ENCODE results near the gene TNNT2. TPM values are rescaled to one million over a fixed set of nuclear protein-coding genes. Genes with fewer than 3 reads are reported as not detected.

The TNNT2 gene
- total and polyA plus RNA-seq, 2 of the 4 experiments (the other 2 are of a cell fraction), result 0.18 to 1.2 TPM

GRCh38 chr1:201326710-201327109, 50.8 kb downstream of the TNNT2 start:
- H3K27me3 ChIP-seq (ENCODE audit: control insufficient read depth, insufficient read depth, low read length), result peaks cover 65% of the 10 kb centered on the region
- no peak overlapping the region for H3K18ac ChIP-seq (ENCODE audit: low read depth, low read length)
- DNase-seq (no peak), ATAC-seq (ENCODE audit: low read depth) (no peak)
- H2AFZ ChIP-seq (replicated peaks; ENCODE audit: low read length, poor library complexity), result no peak overlapping the region
- no peaks in the 10 kb centered on the region for H3K36me3 ChIP-seq (ENCODE audit: control insufficient read depth, insufficient read depth, low read length)
- no peak overlapping the region for H4K5ac ChIP-seq (ENCODE audit: low read depth, low read length)
- H3K9me3 ChIP-seq (ENCODE audit: control insufficient read depth, insufficient read depth, low read length), result peaks cover 2% of the 10 kb centered on the region; the same call in 1 of the 2 replicates
- H3K79me1 ChIP-seq (ENCODE audit: low read depth in 1 of 2, low read length in 2 of 2), result no peaks in the 10 kb centered on the region
- no peak overlapping the region for H3K56ac ChIP-seq (ENCODE audit: extremely low read depth, insufficient read depth, low read length)
- H3K23ac ChIP-seq (ENCODE audit: low read depth, low read length), result no peak overlapping the region
- 58% methylated on average over 4 of the region's 4 CpGs; no CpG with 5 or more reads in 1 of the 2 experiments for WGBS, 2 experiments (ENCODE audit: extremely low coverage in 2 of 2, insufficient read length in 1 of 2)
- H2BK5ac ChIP-seq (ENCODE audit: low read depth, low read length, poor library complexity, severe bottlenecking), result no peak overlapping the region
- H2BK120ac ChIP-seq (ENCODE audit: low read depth, low read length), result no peak overlapping the region
- H2BK20ac ChIP-seq (ENCODE audit: low read depth, low read length), result no peak overlapping the region
- H4K20me1 ChIP-seq (ENCODE audit: insufficient read depth, low read length), result no peaks in the 10 kb centered on the region
- no peak overlapping the region for H4K91ac ChIP-seq (ENCODE audit: insufficient read depth, low read depth, low read length)
- no peak overlapping the region for H2BK15ac ChIP-seq (ENCODE audit: low read depth, low read length)
- H3K4me2 ChIP-seq (ENCODE audit: low read depth, low read length), result no peak overlapping the region
- peaks cover 4% of the 10 kb centered on the region for H3K4me1 ChIP-seq (ENCODE audit: control insufficient read depth, insufficient read depth, low read length)
- H3K9ac ChIP-seq (ENCODE audit: low read depth, low read length), result no peak overlapping the region
- H3K4ac ChIP-seq (ENCODE audit: low read depth, low read length), result no peak overlapping the region
- no peak for TF ChIP-seq ELK1 (IDR thresholded peaks at IDR 0.05; ENCODE audit: borderline replicate concordance, low read depth, low read length)
- TF ChIP-seq RFX5 (IDR thresholded peaks at IDR 0.05; ENCODE audit: low read depth, low read length), result no peak
- no peak for TF ChIP-seq BHLHE40 (IDR thresholded peaks at IDR 0.05; ENCODE audit: low read depth, low read length)
- TF ChIP-seq MAZ (IDR thresholded peaks at IDR 0.05; ENCODE audit: borderline replicate concordance, low read depth, low read length), result no peak
- TF ChIP-seq CEBPB (IDR thresholded peaks at IDR 0.05; ENCODE audit: low read depth, low read length), result no peak
- no peak for TF ChIP-seq CHD1 (IDR thresholded peaks at IDR 0.05; ENCODE audit: low read depth, low read length)
- TF ChIP-seq RAD21 (IDR thresholded peaks at IDR 0.05; ENCODE audit: low read length), result no peak
- no peak for TF ChIP-seq MXI1 (IDR thresholded peaks at IDR 0.05; ENCODE audit: borderline replicate concordance, low read depth, low read length)
- TF ChIP-seq NFE2L2 (IDR thresholded peaks at IDR 0.05; ENCODE audit: low read depth, low read length), result no peak
- TF ChIP-seq USF2 (IDR thresholded peaks at IDR 0.05; ENCODE audit: low read depth, low read length), result no peak
- TF ChIP-seq MAFK (IDR thresholded peaks at IDR 0.05; ENCODE audit: low read depth, low read length), result no peak
- TF ChIP-seq SMC3 (IDR thresholded peaks at IDR 0.05; ENCODE audit: low read depth, low read length), result no peak
- TF ChIP-seq RCOR1 (IDR thresholded peaks at IDR 0.05; ENCODE audit: insufficient replicate concordance, low read length), result no peak
- no peak for TF ChIP-seq FOS (IDR thresholded peaks at IDR 0.05; ENCODE audit: low read depth, low read length)
- BruUV-seq (replicated peaks), result no TSS peak
- POLR2A ChIA-PET (ENCODE audit: unreplicated experiment), result no interaction called here
- in situ Hi-C loops (cut with MboI; ENCODE audit: low sequenced_read_pairs) (no loop called here), intact Hi-C loops (cut with micrococcal nuclease) (no loop called here), dilution Hi-C loops (cut with HindIII; ENCODE audit: low sequenced_read_pairs, unreplicated experiment) (no loop called here)
- H3K4me3 ChIP-seq (ENCODE audit: insufficient read depth, low read depth, low read length), result no peak overlapping the region
- H3K14ac ChIP-seq (replicated peaks; ENCODE audit: low read depth, low read length), result no peak overlapping the region
- H2AK5ac ChIP-seq (ENCODE audit: low read depth, low read length), result no peak overlapping the region
- no peak overlapping the region for H3K27ac ChIP-seq (ENCODE audit: insufficient read depth, low read length)
- no peak overlapping the region for H2AK9ac ChIP-seq (replicated peaks; ENCODE audit: low read depth, low read length, poor library complexity)
- no peaks in the 10 kb centered on the region; the same call in 1 of the 2 replicates for H3K9me1 ChIP-seq (ENCODE audit: insufficient read depth, low read length)
- H4K8ac ChIP-seq (ENCODE audit: low read depth in 2 of 2, low read length in 2 of 2), result no peak overlapping the region
- CTCF ChIA-PET, result no interaction called here

All from IMR-90 (cell line).